Fibroblast of lung (primary cell): Measurements from ENCODE around the gene TUBGCP6. TPM values are rescaled to one million over a fixed set of nuclear protein-coding genes. Genes with fewer than 3 reads are reported as not detected.

Experiments
- DNase-seq, 2 donors: peaks; one replicate each; pipeline versions ENCODE4 v3.0.0 to v3.0.0-alpha.2; 2010; ENCODE audit warnings: low read depth in 2 of 2
- H2AFZ ChIP-seq: 2 replicates; pipeline ENCODE4 v1.5.1; 2012; ENCODE audit warnings: low read length, control low read depth, inconsistent platforms
- H3K27ac ChIP-seq: 2 replicates; pipeline ENCODE4 v1.5.1; 2011; ENCODE audit warnings: low read length, control low read depth; ENCODE audit not compliant: insufficient read depth
- H3K27me3 ChIP-seq: 2 replicates; pipeline ENCODE4 v1.5.1; 2011; ENCODE audit warnings: mild to moderate bottlenecking, low read length; ENCODE audit not compliant: control insufficient read depth, insufficient read depth
- H3K36me3 ChIP-seq: 2 replicates; pipeline ENCODE4 v1.5.1; 2011; ENCODE audit warnings: low read length; ENCODE audit not compliant: control insufficient read depth, insufficient read depth
- H3K4me1 ChIP-seq: 2 replicates; pipeline ENCODE4 v1.5.1; 2011; ENCODE audit warnings: low read length; ENCODE audit not compliant: control insufficient read depth, insufficient read depth; ENCODE audit errors: extremely low read depth
- H3K4me2 ChIP-seq: 2 replicates; pipeline ENCODE4 v1.5.1; 2011; ENCODE audit warnings: low read length, control low read depth; ENCODE audit not compliant: insufficient read depth; ENCODE audit errors: extremely low read depth
- H3K4me3 ChIP-seq, 4 experiments: fragments of 200-600 bp in 1 of 4; sonication (generic) in 1 of 4; replicated peaks in 1 of 4; 2 replicates each; pipeline ENCODE4 v1.5.1; 2011 to 2016; ENCODE audit warnings: low read length in 4 of 4, low read depth in 3 of 4, mild to moderate bottlenecking in 3 of 4, control low read depth in 2 of 4, inconsistent platforms in 1 of 4, mixed read lengths in 1 of 4; ENCODE audit not compliant: insufficient read depth in 1 of 4; ENCODE audit errors: control extremely low read depth in 1 of 4
- H3K79me2 ChIP-seq: 2 replicates; pipeline ENCODE4 v1.5.1; 2012; ENCODE audit warnings: mild to moderate bottlenecking, low read length, inconsistent platforms; ENCODE audit not compliant: control insufficient read depth, insufficient read depth
- H3K9ac ChIP-seq: 2 replicates; pipeline ENCODE4 v1.5.1; 2011; ENCODE audit warnings: mild to moderate bottlenecking, low read length, control low read depth; ENCODE audit not compliant: insufficient read depth
- H3K9me3 ChIP-seq: 2 replicates; pipeline ENCODE4 v1.5.1; 2012; ENCODE audit warnings: low read depth, low read length; ENCODE audit not compliant: control insufficient read depth, insufficient read depth
- H4K20me1 ChIP-seq: 2 replicates; pipeline ENCODE4 v1.5.1; 2011; ENCODE audit warnings: low read length; ENCODE audit not compliant: control insufficient read depth, insufficient read depth; ENCODE audit errors: extremely low read depth
- CTCF ChIP-seq, 2 donors: IDR thresholded peaks in 1 of 2; conservative IDR thresholded peaks in 1 of 2; 1 replicate in 1 of 2; 2 replicates in 1 of 2; pipeline ENCODE4 v1.5.1; 2011 to 2012; ENCODE audit warnings: low read length in 2 of 2, control low read depth in 1 of 2, inconsistent platforms in 1 of 2, low read depth in 1 of 2, mild to moderate bottlenecking in 1 of 2
- EZH2 ChIP-seq: IDR thresholded peaks from 2 replicates; pipeline ENCODE4 v1.5.1; 2012; ENCODE audit warnings: low read length, control low read depth, mild to moderate bottlenecking; ENCODE audit errors: missing control alignments
- polyA plus RNA-seq, 2 donors: library from polyadenylated mRNA; depleted of rRNA in 1 of 2; stranded (reverse) in 1 of 2; unstranded in 1 of 2; fragments of >200 nt; gene quantifications; 2 replicates each; pipeline ENCODE4 v1.2.1, GENCODE V29; 2011 to 2012; ENCODE audit warnings: missing spikeins in 1 of 2
- total RNA-seq: library from RNA; depleted of rRNA; stranded (reverse); fragments of >200 nt; gene quantifications from 2 replicates; pipeline ENCODE4 v1.2.1, GENCODE V29; 2014

TUBGCP6 gene
- total and polyA plus RNA-seq, 2 donors (not counting 1 experiment from before 2014, with no cell fraction given): 6.7 to 23.8 TPM

GRCh38 chr22:50255607-50256006 lies 10.8 kb upstream of the TUBGCP6 start:
- no peak overlapping the region for H3K4me2 ChIP-seq
- H3K79me2 ChIP-seq: peaks cover 7% of the 10 kb centered on the region
- H3K4me3 ChIP-seq: no peak overlapping the region
- H3K4me1 ChIP-seq: no peaks in the 10 kb centered on the region
- H3K27me3 ChIP-seq: no peaks in the 10 kb centered on the region
- peaks cover 20% of the 10 kb centered on the region for H3K36me3 ChIP-seq
- H3K27ac ChIP-seq: no peak overlapping the region
- DNase-seq: no peak
- TF ChIP-seq CTCF (conservative IDR thresholded peaks at IDR 0.05 in 1 of 2, IDR thresholded peaks at IDR 0.05 in 1 of 2; ENCODE audit: low read depth in 1 of 2, low read length in 2 of 2) (no peak), EZH2 (no peak)
- H2AFZ ChIP-seq: no peak overlapping the region
- H3K9me3 ChIP-seq: no peaks in the 10 kb centered on the region
- no peaks in the 10 kb centered on the region for H4K20me1 ChIP-seq
- H3K9ac ChIP-seq: no peak overlapping the region

- Histone ChIP-seq H3K4me3 (no peak overlapping the region), H3K4me2 (no peak overlapping the region), H3K36me3 (peaks cover 20% of the 10 kb centered on the region), H4K20me1 (no peaks in the 10 kb centered on the region), H3K27me3 (no peaks in the 10 kb centered on the region), H2AFZ (no peak overlapping the region), H3K27ac (no peak overlapping the region), H3K9me3 (no peaks in the 10 kb centered on the region), H3K79me2 (peaks cover 5% of the 10 kb centered on the region), H3K4me1 (peaks cover 3% of the 10 kb centered on the region), H3K9ac (no peak overlapping the region)
- DNase-seq: no peak
- TF ChIP-seq EZH2: no peak
- no peak for TF ChIP-seq CTCF (conservative IDR thresholded peaks at IDR 0.05 in 1 of 2, IDR thresholded peaks at IDR 0.05 in 1 of 2; ENCODE audit: low read depth in 1 of 2, low read length in 2 of 2)
Measured at GRCh38 chr22:50255099-50255498, 10.3 kb upstream of the TUBGCP6 start.

- H3K79me2 ChIP-seq: peaks cover 8% of the 10 kb centered on the region
Measured at GRCh38 chr22:50253941-50254340, 9.1 kb upstream of the TUBGCP6 start.

More at GRCh38 chr22:50253941-50254340, 9.1 kb upstream of the TUBGCP6 start:
- peaks cover 23% of the 10 kb centered on the region for H3K36me3 ChIP-seq
- no peak overlapping the region for H2AFZ ChIP-seq
- no peak for TF ChIP-seq EZH2
- TF ChIP-seq CTCF (conservative IDR thresholded peaks at IDR 0.05 in 1 of 2, IDR thresholded peaks at IDR 0.05 in 1 of 2; ENCODE audit: low read depth in 1 of 2, low read length in 2 of 2): no peak
- peaks cover 7% of the 10 kb centered on the region for H3K4me1 ChIP-seq
- no peak overlapping the region for H3K4me3 ChIP-seq
- no peak overlapping the region for H3K9ac ChIP-seq
- H4K20me1 ChIP-seq: no peaks in the 10 kb centered on the region
- no peaks in the 10 kb centered on the region for H3K9me3 ChIP-seq
- no peak overlapping the region for H3K27ac ChIP-seq
- DNase-seq: no peak
- no peaks in the 10 kb centered on the region for H3K27me3 ChIP-seq
- H3K4me2 ChIP-seq: no peak overlapping the region
